ENCODE results near the gene NIT1.
A peak's percentile ranks its signal among the peaks of the same experiment; 100 is the strongest.

NIT1 gene

DNA sequence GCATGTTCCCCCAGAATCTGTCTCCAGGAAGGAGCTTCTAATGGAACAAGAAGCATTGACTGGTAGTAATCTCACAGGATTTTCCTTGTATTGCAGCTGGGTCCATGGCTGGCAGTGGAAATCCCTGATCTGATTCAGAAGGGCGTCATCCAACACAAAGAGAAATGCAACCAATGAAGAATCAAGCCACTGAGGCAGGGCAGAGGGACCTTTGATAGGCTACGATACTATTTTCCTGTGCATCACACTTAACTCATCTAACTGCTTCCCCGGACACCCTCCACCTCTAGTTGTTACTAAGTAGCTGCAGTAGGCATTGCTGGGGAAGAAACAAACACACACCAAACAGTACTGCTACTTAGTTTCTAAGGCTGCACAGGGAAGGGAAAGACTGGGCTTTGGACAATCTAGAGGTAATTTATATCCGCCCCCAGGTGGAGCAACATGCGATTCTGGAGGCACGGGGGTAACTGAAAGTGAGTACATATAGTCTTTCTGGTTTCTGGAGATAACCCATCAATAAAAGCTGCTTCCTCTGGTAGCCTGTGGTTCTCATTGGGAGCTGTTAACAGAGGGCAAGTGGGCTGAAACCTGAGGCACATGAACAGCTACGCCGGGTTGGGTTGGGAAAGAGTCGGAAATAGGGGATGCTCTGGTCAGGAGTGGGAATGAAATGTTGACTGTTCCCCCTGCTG lies 40.6 kb downstream of the NIT1 start:
- DNase-seq = no peak

DNA sequence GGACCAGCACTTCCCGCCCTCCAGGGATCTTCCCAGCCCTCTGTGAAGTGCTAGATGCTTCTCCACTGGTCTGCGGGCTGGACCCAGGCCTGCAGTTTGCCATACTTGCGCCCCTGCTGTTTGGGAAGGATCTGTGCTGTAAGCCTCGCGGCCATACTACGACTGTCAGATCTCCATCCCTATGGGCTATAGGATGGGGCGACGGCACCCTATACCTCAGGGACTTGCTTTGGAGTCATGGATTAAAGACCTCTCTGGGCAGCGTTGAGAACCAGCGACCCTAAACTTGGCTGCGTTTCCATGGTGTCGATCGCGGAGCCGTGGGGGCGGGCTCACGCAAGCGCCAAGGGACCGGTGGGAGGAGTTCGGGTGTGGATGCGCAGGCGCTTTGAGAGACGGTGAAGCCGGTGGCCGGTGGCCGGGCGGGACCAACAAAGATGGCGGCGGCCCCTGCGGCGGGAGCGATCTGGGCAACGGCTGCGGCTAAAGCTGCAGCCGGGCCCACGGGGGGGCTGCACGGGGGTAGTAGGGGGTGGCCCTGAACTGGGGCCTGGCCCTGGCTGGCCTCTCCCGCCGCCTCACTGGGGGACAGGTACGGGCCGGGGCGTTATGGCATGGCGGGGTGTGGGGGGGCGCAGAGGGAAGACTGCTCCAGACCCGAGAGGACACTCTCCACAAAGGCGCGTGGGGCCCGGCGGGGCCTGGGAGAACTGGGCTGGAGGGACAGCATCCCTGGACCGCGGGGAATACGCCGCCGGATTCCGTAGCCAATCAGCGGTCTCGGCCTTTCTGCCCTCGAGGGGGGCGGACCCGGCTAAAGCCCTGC lies 41.4 kb downstream of the NIT1 start, which contains the start of gene USP21:
Gene USP21 (plus strand): TSS at position 414 of the 826 bp plus-strand sequence. CDS start 1,141 bp downstream, outside the sequence.
- DNase-seq = peak; percentile 97

DNA sequence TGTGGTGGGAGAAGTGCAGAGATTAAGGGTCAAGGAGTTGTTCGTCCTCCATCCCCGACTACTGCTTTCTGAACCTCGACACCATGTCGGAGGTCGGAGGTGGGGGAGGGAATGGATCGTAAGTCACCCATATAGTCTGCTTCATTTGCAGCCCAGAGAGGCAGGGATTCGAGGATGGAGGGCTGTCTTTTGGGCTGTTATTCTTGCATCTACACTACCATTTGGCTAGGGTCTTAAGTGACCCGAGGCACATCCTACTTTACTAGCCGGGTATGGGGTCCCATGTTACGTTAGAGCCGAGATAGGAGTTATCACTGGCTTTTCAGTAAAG lies 42.0 kb downstream of the NIT1 start:
- no peak for DNase-seq

DNA sequence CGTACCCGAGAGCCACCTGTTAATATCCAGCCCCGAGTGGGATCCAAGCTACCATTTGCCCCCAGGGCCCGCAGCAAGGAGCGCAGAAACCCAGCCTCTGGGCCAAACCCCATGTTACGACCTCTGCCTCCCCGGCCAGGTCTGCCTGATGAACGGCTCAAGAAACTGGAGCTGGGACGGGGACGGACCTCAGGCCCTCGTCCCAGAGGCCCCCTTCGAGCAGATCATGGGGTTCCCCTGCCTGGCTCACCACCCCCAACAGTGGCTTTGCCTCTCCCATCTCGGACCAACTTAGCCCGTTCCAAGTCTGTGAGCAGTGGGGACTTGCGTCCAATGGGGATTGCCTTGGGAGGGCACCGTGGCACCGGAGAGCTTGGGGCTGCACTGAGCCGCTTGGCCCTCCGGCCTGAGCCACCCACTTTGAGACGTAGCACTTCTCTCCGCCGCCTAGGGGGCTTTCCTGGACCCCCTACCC lies 42.8 kb downstream of the NIT1 start:
- no peak for DNase-seq

DNA sequence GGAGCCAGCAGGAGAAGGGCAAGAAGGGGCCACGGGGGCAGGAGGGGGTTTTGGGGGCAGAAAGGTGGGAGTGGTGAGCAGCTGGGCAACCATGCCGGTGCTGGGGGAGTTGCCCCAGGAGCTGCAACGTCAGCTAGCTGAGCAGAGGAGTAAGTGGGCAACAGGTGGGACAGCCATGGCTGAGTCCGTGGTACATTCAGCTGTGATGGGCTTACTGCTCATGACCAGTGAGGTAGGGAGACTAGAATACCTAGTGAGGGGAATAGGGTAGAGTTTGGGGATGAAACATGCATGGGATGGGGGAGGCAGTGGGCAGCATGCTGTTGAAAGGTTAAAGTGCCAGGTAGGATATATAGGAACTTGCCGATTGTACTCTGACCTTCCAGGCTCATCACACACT lies 43.7 kb downstream of the NIT1 start:
- no peak for DNase-seq

DNA sequence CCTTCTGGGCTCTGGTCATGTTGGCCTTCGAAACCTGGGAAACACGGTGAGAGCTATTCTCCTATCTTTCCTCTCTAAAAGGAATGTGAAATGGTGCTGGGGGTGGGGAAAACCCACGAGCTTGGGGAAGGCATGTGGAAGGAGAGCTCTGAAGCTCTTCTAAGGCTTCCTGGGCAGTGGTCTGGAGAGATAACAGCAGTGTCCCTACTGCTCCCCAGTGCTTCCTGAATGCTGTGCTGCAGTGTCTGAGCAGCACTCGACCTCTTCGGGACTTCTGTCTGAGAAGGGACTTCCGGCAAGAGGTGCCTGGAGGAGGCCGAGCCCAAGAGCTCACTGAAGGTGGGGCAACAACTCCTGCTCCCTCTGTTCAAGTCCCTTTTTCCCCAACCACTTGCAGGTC lies 44.1 kb downstream of the NIT1 start:
- peak; percentile 60 for DNase-seq

DNA sequence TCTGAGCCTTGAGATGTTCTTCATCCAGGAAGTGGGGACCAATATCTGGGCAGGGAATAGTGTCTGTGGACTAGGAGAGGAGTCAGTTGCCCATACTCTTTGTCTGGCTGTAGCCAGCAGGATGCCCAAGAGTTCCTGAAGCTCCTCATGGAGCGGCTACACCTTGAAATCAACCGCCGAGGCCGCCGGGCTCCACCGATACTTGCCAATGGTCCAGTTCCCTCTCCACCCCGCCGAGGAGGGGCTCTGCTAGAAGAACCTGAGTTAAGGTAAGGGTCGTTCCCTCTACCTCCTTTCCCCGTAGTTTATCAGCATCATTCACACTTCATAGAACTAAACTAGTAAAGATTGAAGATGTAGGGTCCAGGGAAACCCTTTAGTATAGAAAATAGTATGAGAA lies 44.9 kb downstream of the NIT1 start:
- peak; percentile 50 for DNase-seq

DNA sequence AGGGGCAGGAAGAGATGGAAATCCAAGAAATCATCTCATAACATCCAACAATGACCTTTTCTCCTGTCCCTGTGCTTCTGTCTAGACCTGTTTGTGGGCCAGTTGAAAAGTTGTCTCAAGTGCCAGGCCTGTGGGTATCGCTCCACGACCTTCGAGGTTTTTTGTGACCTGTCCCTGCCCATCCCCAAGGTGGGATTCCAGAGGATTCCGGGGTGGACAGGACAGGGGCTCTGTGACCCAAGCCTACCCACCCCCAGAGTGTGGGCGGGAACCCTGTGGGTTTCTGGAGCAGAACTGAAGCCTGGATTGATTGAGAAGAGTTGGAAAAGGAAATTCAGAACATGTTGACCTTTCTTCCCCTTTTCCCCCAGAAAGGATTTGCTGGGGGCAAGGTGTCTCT lies 45.9 kb downstream of the NIT1 start:
- peak; percentile 41 for DNase-seq

DNA sequence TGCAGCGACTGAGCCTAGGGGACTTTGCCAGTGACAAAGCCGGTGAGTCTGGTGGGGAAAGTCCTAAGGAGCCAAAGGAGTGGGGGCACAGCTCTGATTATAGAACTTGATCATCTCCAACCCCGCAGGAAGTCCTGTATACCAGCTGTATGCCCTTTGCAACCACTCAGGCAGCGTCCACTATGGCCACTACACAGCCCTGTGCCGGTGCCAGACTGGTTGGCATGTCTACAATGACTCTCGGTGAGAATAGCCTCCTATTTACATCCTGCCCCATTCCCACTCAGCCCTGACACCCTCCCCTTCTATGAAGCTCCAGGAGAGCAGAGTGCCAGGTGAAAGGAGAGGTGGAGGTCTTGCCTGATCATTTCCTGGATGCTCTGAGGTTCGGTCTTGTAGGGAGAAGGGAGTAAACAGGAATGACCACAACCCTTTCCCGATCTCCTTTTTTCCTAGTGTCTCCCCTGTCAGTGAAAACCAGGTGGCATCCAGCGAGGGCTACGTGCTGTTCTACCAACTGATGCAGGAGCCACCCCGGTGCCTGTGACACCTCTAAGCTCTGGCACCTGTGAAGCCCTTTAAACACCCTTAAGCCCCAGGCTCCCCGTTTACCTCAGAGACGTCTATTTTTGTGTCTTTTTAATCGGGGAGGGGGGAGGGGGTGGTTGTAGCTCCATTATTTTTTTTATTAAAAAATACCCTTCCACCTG lies 47.2 kb downstream of the NIT1 start:
- DNase-seq = peak; percentile 62

DNA sequence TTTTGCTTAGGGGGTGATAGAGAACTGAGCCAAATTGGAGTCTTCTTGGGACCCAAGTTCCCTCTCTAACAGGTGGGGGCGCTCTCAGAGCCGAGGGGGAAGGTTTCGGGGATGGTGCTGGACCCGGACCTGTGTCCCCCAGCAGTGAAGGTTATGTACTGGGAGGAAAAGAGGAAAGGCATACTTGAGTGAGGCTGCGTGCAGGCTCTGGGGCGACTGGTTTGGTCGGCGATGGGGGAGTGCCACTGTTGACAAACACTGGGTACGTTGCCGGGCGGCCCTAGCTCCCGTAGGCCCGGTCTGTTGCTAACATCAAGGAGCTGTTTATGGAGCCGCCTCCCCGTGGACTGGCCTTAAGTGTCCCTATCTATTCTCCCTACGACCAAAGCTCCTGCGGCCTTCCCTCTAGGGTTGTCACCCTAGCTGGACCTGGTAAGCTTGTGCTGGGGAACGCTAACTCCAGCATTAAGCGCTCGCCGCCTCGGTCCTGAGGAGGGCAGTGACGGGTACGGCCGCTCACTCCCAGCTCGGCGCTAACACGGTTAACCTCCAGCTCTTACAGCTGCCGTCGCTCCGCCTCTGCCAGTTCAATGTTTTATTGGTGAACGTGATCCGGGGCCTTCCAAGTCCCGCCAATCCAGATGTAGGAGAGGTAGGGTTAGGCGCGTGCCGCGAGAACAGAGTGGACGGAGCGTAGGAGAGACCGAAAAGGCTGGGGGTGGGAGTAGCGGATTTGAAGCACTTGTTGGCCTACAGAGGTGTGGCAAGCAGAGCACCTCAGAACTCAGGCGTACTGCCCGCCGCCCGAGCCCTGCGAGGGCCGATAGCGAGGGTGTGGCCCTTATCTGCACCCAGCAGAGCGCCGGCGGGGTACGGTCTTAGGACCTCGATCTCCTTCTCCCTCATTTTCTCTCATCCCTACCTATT lies 48.1 kb downstream of the NIT1 start, which contains the start of gene PPOX:
Gene PPOX (plus strand): TSS at position 685 of the 927 bp plus-strand sequence. CDS start 422 bp downstream, outside the sequence.
- peak; percentile 97 for DNase-seq

DNA sequence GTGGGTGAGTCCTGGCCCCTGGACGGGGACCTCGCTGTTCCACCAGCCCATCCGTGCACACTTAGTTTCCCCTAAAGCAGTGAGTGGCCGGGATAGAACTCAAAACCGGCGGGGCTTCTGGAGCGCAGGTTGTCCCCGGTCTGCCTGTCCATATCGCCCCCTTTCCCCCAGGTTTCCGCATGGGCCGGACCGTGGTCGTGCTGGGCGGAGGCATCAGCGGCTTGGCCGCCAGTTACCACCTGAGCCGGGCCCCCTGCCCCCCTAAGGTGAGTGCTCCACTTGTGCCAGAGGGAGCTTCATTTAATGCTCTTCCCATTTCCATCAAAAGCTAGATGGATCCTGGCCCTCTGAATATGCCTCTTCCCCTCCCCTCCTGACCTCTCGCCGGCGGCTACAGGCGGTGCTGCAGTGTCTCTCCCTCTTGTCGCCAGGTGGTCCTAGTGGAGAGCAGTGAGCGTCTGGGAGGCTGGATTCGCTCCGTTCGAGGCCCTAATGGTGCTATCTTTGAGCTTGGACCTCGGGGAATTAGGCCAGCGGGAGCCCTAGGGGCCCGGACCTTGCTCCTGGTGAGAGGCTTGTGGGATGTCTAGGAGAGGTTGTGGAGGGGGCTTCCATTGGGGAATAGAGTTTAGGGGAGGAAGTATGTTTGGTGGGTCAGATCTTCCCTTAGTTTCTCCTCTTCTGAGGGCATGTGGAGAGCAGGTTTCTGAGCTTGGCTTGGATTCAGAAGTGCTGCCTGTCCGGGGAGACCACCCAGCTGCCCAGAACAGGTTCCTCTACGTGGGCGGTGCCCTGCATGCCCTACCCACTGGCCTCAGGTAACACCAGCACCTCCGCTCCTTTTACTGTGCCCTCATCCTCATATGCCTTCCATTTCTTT lies 49.0 kb downstream of the NIT1 start:
- DNase-seq = peak; percentile 66

DNA sequence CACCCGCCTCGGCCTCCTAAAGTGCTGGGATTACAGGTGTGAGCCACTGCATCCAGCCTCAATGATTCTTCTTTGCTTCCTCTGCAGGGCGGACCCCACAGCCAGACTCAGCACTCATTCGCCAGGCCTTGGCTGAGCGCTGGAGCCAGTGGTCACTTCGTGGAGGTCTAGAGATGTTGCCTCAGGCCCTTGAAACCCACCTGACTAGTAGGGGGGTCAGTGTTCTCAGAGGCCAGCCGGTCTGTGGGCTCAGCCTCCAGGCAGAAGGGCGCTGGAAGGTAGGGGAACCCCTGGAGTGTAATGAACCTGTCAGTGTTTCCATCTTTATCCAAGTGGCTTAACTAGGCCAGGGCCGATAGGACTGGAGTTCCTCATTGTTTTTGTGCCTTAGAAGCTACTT lies 51.0 kb downstream of the NIT1 start:
- DNase-seq = peak; percentile 44
